KOPT-K1 (cell line): Measurements from ENCODE around the gene CASK.
A peak's percentile ranks its signal among the peaks of the same experiment; 100 is the strongest.

ENCODE experiments used
- H3K27ac ChIP-seq: fragments of 200-600 bp; sonication (generic); 2 replicates; pipeline ENCODE4 v1.5.1; 2016; ENCODE audit warnings: antibody characterized with exemption, mild to moderate bottlenecking, low read depth, low read length; ENCODE audit not compliant: poor library complexity, severe bottlenecking
- H3K36me3 ChIP-seq: fragments of 200-600 bp; sonication (generic); 2 replicates; pipeline ENCODE4 v1.5.1; 2017; ENCODE audit warnings: antibody characterized with exemption, mild to moderate bottlenecking, low read length, moderate library complexity; ENCODE audit not compliant: insufficient read depth
- H3K9me3 ChIP-seq: fragments of 200-600 bp; sonication (generic); 2 replicates; pipeline ENCODE4 v1.5.1; 2017; ENCODE audit warnings: antibody characterized with exemption, low read length, mild to moderate bottlenecking; ENCODE audit not compliant: insufficient read depth, poor library complexity, severe bottlenecking

The CASK gene

GRCh38 chrX:41603596-41603995, 319.8 kb downstream of the CASK start:
- Histone ChIP-seq H3K36me3 (no peaks in the 10 kb centered on the region; the same call in 1 of the 2 replicates), H3K9me3 (no peaks in the 10 kb centered on the region), H3K27ac (no peak overlapping the region)

GRCh38 chrX:41602816-41603345, 320.5 kb downstream of the CASK start:
- no peaks in the 10 kb centered on the region; the same call in 1 of the 2 replicates for H3K36me3 ChIP-seq
- H3K27ac ChIP-seq = no peak overlapping the region

GRCh38 chrX:41600291-41600690, 323.1 kb downstream of the CASK start:
- Histone ChIP-seq H3K27ac (no peak overlapping the region), H3K36me3 (no peaks in the 10 kb centered on the region; the same call in 1 of the 2 replicates), H3K9me3 (no peaks in the 10 kb centered on the region)

More at GRCh38 chrX:41602816-41603345, 320.5 kb downstream of the CASK start:
- no peaks in the 10 kb centered on the region for H3K9me3 ChIP-seq

- Histone ChIP-seq H3K9me3 (no peaks in the 10 kb centered on the region), H3K27ac (no peak overlapping the region), H3K36me3 (no peaks in the 10 kb centered on the region)
These were observed 323.8 kb downstream of the CASK start for GRCh38 chrX:41599507-41599906.

GRCh38 chrX:41596596-41596995, 326.8 kb downstream of the CASK start:
- no peaks in the 10 kb centered on the region for H3K9me3 ChIP-seq
- H3K36me3 ChIP-seq = no peaks in the 10 kb centered on the region
- H3K27ac ChIP-seq = no peak overlapping the region

- Histone ChIP-seq H3K36me3 (no peaks in the 10 kb centered on the region), H3K27ac (peak overlapping the region; percentile 49), H3K9me3 (no peaks in the 10 kb centered on the region)
These were observed 328.7 kb downstream of the CASK start for GRCh38 chrX:41594634-41595033.

- Histone ChIP-seq H3K36me3 (no peaks in the 10 kb centered on the region), H3K9me3 (no peaks in the 10 kb centered on the region), H3K27ac (no peak overlapping the region)
These were observed 331.4 kb downstream of the CASK start for GRCh38 chrX:41591906-41592305.

- Histone ChIP-seq H3K27ac (no peak overlapping the region), H3K36me3 (no peaks in the 10 kb centered on the region), H3K9me3 (no peaks in the 10 kb centered on the region)
These were observed 332.7 kb downstream of the CASK start for GRCh38 chrX:41590641-41591040.

- Histone ChIP-seq H3K36me3 (0 out of 2 replicates have a peak, but pooled peaks cover 2% of the 10 kb centered on the region), H3K27ac (no peak overlapping the region), H3K9me3 (no peaks in the 10 kb centered on the region)
These were observed 333.6 kb downstream of the CASK start for GRCh38 chrX:41589634-41590270.

- Histone ChIP-seq H3K36me3 (0 out of 2 replicates have a peak, but pooled peaks cover 3% of the 10 kb centered on the region), H3K27ac (no peak overlapping the region), H3K9me3 (no peaks in the 10 kb centered on the region)
These were observed 335.1 kb downstream of the CASK start for GRCh38 chrX:41588271-41588670.

- peaks cover 26% of the 10 kb centered on the region for H3K36me3 ChIP-seq
- H3K9me3 ChIP-seq = no peaks in the 10 kb centered on the region
- H3K27ac ChIP-seq = peak overlapping the region; percentile 14
These were observed 342.8 kb downstream of the CASK start for GRCh38 chrX:41580423-41581064.

- H3K27ac ChIP-seq = no peak overlapping the region
- no peaks in the 10 kb centered on the region for H3K9me3 ChIP-seq
- H3K36me3 ChIP-seq = 0 out of 2 replicates have a peak, but pooled peaks cover 6% of the 10 kb centered on the region
These were observed 359.5 kb downstream of the CASK start for GRCh38 chrX:41563876-41564275.

- Histone ChIP-seq H3K36me3 (no peaks in the 10 kb centered on the region), H3K27ac (peak overlapping the region; percentile 80), H3K9me3 (no peaks in the 10 kb centered on the region)
These were observed 362.3 kb downstream of the CASK start for GRCh38 chrX:41561045-41561444.

GRCh38 chrX:41559235-41560052, 363.9 kb downstream of the CASK start:
- H3K9me3 ChIP-seq = no peaks in the 10 kb centered on the region
- H3K27ac ChIP-seq = peak overlapping the region; percentile 80
- no peaks in the 10 kb centered on the region for H3K36me3 ChIP-seq

- Histone ChIP-seq H3K36me3 (peaks cover 3% of the 10 kb centered on the region; the same call in 1 of the 2 replicates), H3K27ac (peak overlapping the region; percentile 80), H3K9me3 (no peaks in the 10 kb centered on the region)
These were observed 364.8 kb downstream of the CASK start for GRCh38 chrX:41558531-41558930.
